Stimulated activated CD4-positive, alpha-beta T cell treated with anti-CD3 and anti-CD28 coated beads, Interleukin-2, amount 100 ng/mL, for 24 hours (primary cell): ENCODE results near the gene DEPDC1.
"Not testable (repeated sequence)": the region's sequence is repeated elsewhere in the genome, so short reads cannot be mapped to it uniquely, and the experiment has no call there.

Experiments used
- DNase-seq, 2 donors: peaks; one replicate each; pipeline ENCODE4 v3.0.0-alpha.2; 2020

Gene DEPDC1, protein sequence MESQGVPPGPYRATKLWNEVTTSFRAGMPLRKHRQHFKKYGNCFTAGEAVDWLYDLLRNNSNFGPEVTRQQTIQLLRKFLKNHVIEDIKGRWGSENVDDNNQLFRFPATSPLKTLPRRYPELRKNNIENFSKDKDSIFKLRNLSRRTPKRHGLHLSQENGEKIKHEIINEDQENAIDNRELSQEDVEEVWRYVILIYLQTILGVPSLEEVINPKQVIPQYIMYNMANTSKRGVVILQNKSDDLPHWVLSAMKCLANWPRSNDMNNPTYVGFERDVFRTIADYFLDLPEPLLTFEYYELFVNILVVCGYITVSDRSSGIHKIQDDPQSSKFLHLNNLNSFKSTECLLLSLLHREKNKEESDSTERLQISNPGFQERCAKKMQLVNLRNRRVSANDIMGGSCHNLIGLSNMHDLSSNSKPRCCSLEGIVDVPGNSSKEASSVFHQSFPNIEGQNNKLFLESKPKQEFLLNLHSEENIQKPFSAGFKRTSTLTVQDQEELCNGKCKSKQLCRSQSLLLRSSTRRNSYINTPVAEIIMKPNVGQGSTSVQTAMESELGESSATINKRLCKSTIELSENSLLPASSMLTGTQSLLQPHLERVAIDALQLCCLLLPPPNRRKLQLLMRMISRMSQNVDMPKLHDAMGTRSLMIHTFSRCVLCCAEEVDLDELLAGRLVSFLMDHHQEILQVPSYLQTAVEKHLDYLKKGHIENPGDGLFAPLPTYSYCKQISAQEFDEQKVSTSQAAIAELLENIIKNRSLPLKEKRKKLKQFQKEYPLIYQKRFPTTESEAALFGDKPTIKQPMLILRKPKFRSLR

DNA sequence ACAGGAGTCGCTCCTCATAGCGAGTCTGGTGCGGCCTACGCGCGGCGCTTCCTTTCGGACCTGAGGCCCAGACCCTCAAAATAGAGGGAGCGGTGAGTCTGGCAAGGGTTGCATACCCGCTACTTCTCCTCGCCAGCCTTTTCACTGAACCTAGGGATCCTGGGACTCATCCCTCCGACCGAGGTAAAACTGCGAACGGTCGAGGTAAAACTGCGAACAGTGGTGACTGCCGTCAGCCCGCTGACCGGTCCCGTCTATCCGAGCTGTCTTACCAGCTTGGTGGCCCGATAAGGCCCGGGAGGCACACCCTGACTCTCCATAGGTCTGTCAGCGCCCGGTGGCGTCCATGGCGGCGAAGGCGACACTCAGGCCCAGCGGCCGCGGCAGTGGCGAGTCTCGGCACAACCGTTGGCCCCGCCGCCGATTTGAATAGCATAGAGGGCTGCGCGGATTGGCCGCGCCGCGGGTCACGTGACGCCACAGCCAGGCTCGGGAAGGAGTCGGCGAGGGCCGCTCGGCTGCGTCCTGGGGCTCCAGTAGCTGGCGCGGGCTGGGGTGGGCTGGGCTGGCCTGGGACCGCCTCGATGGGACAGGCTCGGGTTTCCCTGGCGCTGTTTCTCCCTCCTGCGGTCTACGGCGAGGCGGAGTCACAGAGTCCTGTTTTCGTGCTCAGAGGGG, at the start of gene DEPDC1:
TSS of gene DEPDC1 (minus strand) at position 403 of the 678 bp plus-strand sequence. CDS start at position 320, 83 bp downstream.
- DNase-seq = peak; percentile 74 to 82

GRCh38 chr1:68544651-68545050, 47.8 kb upstream of the DEPDC1 start:
- no peak for DNase-seq

DNA sequence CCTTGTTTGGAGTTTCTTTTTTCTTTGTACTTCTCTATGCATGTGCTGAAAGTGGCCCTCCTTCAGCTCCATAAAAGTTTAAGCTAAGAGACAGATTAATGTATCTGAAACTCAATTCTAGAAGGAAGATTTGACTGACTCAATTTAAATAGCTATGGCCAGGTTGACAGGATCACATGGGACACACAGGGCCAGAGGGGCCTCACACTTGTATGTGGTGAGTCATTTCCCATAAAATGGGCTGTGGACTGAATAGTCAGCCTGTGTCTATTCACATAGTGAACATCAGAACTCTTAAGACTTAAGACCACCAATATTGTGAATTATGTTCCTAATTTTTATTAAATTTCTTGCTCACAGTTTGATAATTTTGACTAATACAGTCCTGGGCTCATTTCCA, 45.7 kb upstream of the DEPDC1 start:
- no peak for DNase-seq

DNA sequence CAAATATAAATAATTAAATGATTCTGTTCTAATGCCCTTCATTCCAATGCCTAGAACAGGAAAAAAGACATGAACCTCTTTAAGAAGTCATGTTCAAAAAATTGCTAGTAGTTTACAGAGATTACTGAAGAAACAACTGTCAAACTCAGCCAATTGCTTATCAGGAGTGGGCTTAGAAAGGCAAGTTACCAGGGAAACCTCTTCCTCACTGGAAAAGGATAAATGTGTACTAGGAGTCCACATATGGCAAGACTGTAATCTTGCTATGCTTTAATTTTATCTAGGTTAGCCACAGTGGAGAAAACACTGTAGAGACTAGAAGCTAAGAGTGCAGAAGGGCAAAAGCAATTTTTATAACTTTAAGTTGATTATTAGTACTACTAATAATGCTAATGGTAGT, 42.1 kb upstream of the DEPDC1 start:
- no peak for DNase-seq

- no peak for DNase-seq
Observed at GRCh38 chr1:68528243-68528642, 31.4 kb upstream of the DEPDC1 start.

GRCh38 chr1:68525781-68526180, 28.9 kb upstream of the DEPDC1 start:
- no peak for DNase-seq

- no peak for DNase-seq
Observed at GRCh38 chr1:68521286-68521685, 24.4 kb upstream of the DEPDC1 start.

DNA sequence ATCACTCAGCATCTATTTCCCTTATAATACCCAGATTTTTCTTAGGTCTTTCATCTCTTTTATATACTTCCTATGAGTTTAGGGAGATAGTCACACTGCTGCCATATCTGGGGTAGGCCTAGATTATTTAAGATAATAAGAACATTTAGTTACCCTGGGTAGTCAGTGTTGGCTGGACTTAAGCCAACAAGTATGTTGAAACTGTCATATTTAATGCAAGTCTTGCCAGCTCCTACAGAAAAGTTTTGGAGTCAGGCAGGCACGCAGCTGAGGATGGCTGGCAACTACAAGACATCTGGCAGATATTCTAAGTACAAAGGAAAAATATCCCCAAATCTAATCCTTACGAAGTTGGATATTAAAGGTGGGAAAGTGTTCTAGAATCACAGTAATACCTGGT, 19.2 kb upstream of the DEPDC1 start:
- DNase-seq = no peak

GRCh38 chr1:68511254-68511653, 14.4 kb upstream of the DEPDC1 start:
- DNase-seq = no peak

DNA sequence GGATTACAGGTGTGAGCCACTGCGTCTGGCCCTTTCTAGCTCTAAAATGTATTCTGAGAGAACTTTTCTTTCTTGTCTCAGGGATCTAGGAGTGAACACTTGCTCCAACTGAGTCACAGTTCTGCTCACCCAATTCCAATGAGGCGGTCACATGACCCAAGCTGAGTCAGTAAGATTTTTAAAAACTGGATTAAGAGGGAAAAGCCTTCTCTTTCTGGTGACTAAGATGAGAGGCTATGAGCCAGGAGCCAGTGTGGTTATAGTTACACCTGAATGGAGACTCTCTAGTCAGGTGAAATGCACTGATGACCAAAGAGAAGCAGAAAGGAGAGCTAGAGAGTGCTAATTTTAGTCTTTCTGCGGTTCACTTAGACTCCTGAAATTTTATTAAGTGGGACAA, 9.5 kb upstream of the DEPDC1 start:
- DNase-seq = no peak

- DNase-seq = no peak
Observed at GRCh38 chr1:68503085-68503484, 6.2 kb upstream of the DEPDC1 start.

- no peak for DNase-seq
Observed at GRCh38 chr1:68497358-68497698, 446 bp upstream of the DEPDC1 start.

DNA sequence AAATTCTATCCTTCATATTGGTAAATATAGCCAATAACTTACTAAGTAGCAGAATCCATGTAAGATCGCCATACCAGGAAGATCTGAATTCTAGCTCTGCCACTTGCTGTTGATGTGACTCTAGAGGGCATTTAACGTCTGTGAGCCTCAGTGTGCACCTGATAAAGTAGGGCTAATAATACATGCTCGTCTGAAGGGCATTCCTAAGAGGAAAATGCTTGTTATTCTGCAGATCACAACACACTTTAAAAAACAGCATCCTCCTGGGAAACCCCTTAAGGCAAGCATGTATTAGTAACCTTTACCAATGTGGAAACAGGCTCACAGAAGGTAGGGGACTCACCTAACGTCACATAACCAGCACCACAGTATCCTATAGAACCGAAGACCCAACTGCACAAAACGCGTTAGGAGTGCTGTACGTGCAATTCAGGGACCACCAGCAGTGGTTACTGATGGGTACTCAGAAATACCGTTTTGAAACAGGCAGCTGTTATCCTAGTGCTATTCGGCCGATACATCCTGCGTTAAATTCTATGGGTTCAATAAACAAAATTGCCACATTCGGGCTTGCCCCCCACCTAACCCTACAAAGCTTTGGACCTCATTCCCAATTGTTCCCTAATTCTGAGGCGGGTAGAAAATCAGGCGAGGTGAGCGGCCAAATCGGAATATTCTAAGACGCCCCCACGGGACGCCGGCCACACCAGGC, 758 bp downstream of the DEPDC1 start:
- peak in 1 of 2 donors; percentile 0 for DNase-seq

GRCh38 chr1:68495532-68495931, 1.4 kb downstream of the DEPDC1 start:
- no peak for DNase-seq

- no peak for DNase-seq
Observed at GRCh38 chr1:68493193-68493592, 3.7 kb downstream of the DEPDC1 start.

- not testable (repeated sequence) for DNase-seq
Observed at GRCh38 chr1:68492255-68492654, 4.6 kb downstream of the DEPDC1 start.

- no peak for DNase-seq
Observed at GRCh38 chr1:68490046-68490651, 6.7 kb downstream of the DEPDC1 start.

- no peak for DNase-seq
Observed at GRCh38 chr1:68485431-68486022, 11.4 kb downstream of the DEPDC1 start.

DNA sequence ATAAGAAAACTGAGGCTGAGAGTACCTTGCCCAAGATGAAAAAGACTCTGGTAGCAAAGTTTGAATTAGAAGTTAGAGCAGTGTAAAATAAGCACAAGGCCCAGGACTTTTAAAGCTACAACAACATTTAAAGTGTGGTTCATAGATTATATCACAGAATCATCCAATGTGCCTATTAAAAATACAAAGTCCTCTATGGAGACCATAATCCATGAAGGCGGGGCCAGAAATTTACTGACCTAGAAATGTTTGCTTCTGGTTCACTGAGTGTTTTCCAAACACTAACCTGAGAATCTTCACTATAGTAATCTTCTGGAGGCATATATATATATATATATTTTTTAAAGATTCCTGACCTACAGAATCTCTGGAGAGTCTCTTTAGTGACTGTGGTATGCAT, 12.3 kb downstream of the DEPDC1 start:
- DNase-seq = no peak

DNA sequence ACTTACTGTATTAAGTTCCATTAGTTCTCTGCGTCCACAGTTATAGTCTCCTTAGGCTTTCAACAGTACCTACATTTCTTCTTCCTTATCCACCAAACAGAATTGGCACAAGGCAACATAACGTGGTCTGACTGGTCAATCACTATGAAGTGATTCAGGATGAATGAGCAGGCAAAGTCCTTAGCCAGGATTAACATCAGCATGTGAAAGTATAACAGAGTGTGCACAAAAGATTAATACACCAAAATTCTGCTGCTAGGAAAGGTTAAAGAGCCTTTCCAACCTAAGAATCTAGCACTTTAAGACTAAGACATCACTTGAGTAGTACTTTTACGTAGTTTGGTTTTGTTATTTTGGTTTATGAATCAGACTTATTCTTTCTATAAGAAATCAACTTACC, 15.8 kb downstream of the DEPDC1 start:
- no peak for DNase-seq

DNA sequence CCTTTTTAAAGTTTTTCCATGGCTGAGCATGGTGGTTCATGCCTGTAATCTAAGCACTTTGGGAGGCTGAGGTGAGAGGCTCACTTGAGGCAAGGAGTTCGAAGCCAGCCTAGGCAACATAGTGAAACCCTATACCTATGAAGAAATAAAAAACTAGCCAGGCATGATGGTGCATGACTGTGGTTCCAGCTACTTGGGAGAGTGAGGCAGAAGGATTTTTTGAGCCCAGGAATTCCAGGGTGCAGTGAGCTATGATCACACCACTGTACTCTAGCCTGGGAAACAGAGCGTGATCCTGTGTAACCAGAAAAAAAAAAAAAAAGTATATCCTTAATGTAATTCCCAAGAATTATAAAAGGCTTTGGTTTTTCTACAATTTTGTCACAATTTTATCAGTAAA, 17.4 kb downstream of the DEPDC1 start:
- DNase-seq = no peak

- no peak for DNase-seq
Observed at GRCh38 chr1:68478662-68479061, 18.2 kb downstream of the DEPDC1 start.
